NCI-H2081 treated with DMSO at 0.1 percent for 48 hours (cell line): ENCODE results near the gene CTU2.
"Not testable (repeated sequence)": the region's sequence is repeated elsewhere in the genome, so short reads cannot be mapped to it uniquely, and the experiment has no call there.

ENCODE experiments used
- DNase-seq: peaks from one replicate; lab custom pipeline; 2025; lab: John Stamatoyannopoulos, UW

CTU2 gene

GRCh38 chr16:88706229-88706964 lies at the start of gene CTU2, which contains the start of gene RNF166:
Gene CTU2, plus strand, starts transcription at chr16:88706503. Its CDS starts 28 bp downstream, at chr16:88706531.
Gene RNF166, minus strand, starts transcription at chr16:88706408. Its CDS starts 83 bp downstream, at chr16:88706325.
- no peak for DNase-seq

GRCh38 chr16:88657371-88657770 lies 48.9 kb upstream of the CTU2 start:
- DNase-seq = no peak

- no peak for DNase-seq
These were observed 47.6 kb upstream of the CTU2 start for GRCh38 chr16:88658714-88659113.

- no peak for DNase-seq
These were observed 47.1 kb upstream of the CTU2 start for GRCh38 chr16:88659160-88659559.

GRCh38 chr16:88661468-88661867 lies 44.8 kb upstream of the CTU2 start:
- no peak for DNase-seq

- DNase-seq = no peak
These were observed 44.0 kb upstream of the CTU2 start for GRCh38 chr16:88662222-88662842.

- peak; percentile 71 for DNase-seq
These were observed 43.3 kb upstream of the CTU2 start, which contains the start of gene MVD for GRCh38 chr16:88662843-88663606. Gene MVD, minus strand, starts transcription at chr16:88663091. Its CDS starts 11 bp downstream, at chr16:88663080.

- DNase-seq = no peak
These were observed 41.2 kb upstream of the CTU2 start for GRCh38 chr16:88665148-88665547.

GRCh38 chr16:88665570-88665969 lies 40.7 kb upstream of the CTU2 start:
- no peak for DNase-seq

- DNase-seq = no peak
These were observed 38.8 kb upstream of the CTU2 start for GRCh38 chr16:88667461-88667860.

- not testable (repeated sequence) for DNase-seq
These were observed 36.8 kb upstream of the CTU2 start for GRCh38 chr16:88669493-88669892.

- DNase-seq = no peak
These were observed 36.3 kb upstream of the CTU2 start for GRCh38 chr16:88669980-88670379.

GRCh38 chr16:88671806-88672205 lies 34.5 kb upstream of the CTU2 start:
- DNase-seq = no peak

- no peak for DNase-seq
These were observed 33.5 kb upstream of the CTU2 start for GRCh38 chr16:88672776-88673175.

GRCh38 chr16:88673716-88674379 lies 32.5 kb upstream of the CTU2 start:
- DNase-seq = no peak

GRCh38 chr16:88676502-88677242 lies 29.6 kb upstream of the CTU2 start:
- DNase-seq = no peak

- no peak for DNase-seq
These were observed 28.6 kb upstream of the CTU2 start for GRCh38 chr16:88677721-88678120.

GRCh38 chr16:88678224-88678979 lies 27.9 kb upstream of the CTU2 start:
- no peak for DNase-seq

- no peak for DNase-seq
These were observed 25.7 kb upstream of the CTU2 start for GRCh38 chr16:88680554-88681083.

GRCh38 chr16:88681084-88681680 lies 25.1 kb upstream of the CTU2 start:
- no peak for DNase-seq
